Hepatic stellate cell (primary cell): Measurements from ENCODE around the gene CIAO2A.
"Not testable (repeated sequence)": the region's sequence is repeated elsewhere in the genome, so short reads cannot be mapped to it uniquely, and the experiment has no call there.

Experiments
- DNase-seq: peaks from one replicate; pipeline ENCODE4 v3.0.0; 2011; ENCODE audit warnings: low spot score

CIAO2A gene

DNA sequence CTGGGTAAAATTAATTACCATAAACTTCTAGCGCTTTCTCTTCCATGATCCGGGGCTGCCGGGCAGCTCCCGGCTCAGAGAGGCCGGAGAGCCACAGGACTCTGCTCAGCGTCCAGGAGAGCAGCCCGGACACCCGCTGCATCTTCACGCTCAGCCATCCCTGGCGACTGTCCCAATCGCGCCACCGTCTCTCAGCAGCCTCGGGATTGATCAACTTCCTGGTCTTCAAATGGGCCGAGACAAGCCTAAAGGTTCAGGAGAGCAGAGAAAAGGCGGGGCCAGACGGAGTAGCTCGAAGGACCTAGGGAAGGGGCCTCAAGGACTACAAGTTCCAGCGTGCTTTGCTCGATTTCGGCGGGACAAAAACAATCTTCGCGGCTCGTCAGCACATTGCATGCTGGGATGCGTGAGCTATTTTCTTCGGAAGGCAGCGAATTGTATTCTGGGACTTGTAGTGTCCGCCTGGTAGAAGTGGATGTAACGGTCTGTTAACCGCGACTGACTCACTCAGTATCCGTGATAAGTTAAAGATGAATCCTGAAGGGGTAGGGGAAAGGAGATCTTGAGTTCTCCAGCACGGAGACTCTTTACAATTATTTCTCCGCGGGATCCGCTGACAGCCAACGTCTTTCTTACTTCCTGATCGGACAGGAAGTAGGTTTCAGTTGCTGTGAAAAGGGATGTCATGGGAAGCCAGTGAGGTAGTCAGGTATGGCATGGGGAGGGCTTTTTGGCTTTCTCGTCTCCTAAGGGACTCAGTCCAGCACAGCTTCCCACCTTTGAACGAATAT lies at the start of gene CIAO2A:
TSS of gene CIAO2A (minus strand) at position 212 of the 791 bp plus-strand sequence. CDS start at position 142, 70 bp downstream.
- DNase-seq, result peak; percentile 85

GRCh38 chr15:64143276-64143675 lies 49.6 kb upstream of the CIAO2A start:
- DNase-seq, result no peak

GRCh38 chr15:64141798-64142512 lies 48.3 kb upstream of the CIAO2A start:
- DNase-seq, result no peak

GRCh38 chr15:64138331-64138941 lies 44.8 kb upstream of the CIAO2A start:
- DNase-seq, result no peak

DNA sequence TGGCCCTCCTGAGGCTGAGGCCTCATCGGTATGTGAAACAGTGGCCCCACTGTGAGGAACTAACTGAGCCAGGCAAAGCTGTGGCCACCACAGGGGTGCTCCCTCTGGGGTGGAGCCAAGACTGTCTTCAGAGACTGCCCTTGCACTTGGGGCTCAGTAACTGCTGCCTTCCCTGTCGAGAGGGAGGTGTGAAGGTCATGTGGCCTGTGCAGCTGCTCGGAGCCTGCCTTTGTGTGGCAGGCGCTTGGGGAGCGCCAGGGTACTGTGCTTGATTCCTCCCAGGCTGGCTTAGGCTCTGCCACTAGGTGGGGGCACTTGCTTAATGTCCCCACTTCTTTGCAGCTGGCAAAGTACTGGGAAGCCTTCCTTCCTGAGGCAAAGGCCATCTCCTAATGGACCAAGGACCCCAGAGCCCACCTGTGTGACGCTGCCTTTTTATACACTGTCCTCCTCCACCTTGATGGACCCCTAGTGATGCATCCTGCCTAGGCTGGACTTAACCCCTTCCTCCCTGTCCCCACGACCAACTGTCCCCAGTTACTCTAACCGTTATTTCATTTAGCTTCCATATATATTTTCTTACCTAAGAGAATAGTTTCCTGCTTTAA lies 43.7 kb upstream of the CIAO2A start:
- no peak for DNase-seq

DNA sequence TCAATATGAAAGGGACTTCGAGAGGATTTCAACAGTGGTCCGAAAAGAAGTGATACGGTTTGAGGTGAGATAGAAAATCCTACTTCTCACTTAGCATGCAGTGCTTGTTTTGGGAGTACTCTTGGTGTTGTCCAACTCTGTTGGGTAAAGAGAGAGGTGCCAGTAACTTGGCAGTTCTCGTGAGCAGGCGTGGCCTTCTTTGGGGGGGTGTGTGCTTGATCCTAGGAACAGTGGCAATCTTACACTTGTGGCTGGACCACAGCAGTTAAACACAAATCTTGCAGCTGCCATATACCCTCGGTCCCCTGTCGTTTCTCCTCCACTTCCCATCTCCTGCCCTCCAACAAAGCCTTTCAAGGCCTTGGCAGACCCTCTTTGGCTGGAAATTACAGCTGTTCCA lies 42.7 kb upstream of the CIAO2A start:
- DNase-seq, result no peak

DNA sequence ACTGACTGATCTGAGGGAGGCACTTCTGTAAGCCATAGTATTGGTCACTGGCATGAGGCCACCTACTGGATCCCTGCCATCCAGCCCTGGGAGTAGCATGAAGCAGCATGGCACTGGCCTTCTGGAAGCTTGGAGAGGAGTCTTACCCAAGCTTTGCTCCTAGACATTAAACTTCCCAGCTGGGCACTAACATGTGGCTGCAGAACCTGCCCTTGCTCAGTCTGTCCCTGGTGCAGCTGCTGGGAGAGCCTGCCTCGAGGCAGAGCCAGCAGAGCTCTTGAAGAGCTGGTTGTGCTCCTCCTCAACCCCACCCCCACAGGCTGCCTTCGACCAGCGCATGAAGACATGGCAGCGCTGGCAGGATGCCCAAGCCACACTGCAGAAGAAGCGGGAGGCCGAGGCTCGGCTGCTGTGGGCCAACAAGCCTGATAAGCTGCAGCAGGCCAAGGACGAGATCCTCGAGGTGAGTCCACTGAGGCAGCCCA lies 40.7 kb upstream of the CIAO2A start:
- DNase-seq, result no peak

DNA sequence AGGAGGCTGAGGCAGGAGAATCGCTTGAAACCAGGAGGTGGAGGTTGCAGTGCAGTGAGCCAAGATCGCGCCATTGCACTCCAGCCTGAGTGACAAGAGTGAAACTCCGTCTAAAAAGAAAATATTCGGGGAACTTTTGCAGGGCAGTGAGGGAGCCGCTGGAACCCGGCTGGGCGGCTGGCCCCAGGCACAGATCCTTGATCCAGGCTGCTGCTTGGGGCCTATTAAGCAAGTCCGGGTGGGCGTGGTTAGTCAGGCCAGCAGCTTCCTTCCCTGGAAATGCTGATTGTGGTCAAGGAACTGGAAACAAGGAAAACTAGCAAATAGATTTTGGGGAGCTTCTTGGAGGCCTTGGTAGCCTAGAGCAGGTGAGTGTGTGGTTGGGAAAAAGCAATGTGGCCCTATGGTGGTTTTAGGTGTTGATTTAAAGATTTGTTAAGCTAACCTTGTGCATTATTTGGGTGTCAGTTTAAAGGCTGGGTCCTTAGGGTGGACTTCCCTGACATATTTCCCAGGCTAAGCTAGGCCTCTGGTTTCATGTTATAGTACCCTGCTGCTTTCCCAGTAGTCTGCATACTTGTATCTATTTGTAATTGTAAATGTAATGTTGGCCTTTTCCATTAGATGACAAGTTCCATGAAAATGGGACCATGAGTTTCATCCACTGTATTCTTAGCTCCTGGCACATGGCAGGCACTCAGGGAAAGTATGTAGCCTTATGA lies 40.1 kb upstream of the CIAO2A start:
- no peak for DNase-seq

- DNase-seq, result no peak
These were observed 38.6 kb upstream of the CIAO2A start for GRCh38 chr15:64132217-64132616.

GRCh38 chr15:64131547-64131946 lies 37.9 kb upstream of the CIAO2A start:
- no peak for DNase-seq

GRCh38 chr15:64130159-64130558 lies 36.5 kb upstream of the CIAO2A start:
- DNase-seq, result no peak

DNA sequence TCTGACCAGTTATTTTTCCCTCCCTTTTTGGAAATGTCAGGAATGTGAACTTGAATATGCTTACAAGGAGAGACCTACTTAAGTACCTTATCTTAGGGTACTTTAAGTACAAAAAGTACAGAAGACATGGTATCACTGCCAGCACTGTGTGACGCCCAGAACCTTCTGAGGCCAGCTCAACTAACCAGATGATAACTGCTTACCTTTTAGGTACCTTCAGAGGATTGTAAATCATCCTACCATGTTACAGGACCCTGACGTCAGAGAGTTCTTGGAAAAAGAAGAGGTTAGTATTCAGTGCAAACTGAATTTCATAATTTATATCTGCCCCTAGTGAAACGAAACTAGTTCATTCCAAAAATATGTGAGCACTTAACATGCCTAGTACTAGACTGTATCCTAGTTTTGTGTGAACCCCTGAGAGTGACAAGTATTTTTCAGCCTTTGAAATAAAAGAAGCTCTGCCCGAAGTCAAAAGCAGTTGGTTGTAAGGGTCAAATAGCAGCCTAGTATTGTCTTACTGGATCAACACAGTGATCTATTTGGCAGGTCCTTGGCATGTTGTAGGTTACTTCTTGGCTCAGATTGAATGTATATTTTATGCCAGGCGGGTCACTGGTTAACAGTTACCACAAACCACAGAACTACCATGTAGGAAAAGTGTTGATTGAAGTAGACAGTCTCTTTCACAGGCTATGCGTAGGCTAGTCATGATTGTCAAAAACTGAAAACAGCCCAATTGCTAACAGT lies 34.1 kb upstream of the CIAO2A start:
- no peak for DNase-seq

DNA sequence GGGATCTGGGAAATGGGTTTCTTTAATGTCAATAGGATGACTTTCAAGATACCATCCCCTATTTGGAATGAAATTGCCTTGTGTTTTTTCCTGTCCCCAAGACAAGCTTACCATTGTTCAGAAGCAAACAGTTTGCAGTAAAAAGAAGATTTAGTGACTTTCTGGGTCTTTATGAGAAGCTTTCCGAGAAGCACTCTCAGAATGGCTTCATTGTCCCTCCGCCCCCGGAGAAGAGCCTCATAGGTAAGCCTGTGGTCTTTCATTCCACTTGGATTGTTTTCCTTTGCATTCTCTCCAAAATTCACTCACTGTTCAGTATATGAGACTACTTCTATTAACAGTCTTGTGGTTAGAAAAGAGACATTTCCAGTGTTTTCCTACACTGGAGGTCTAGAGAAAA lies 32.3 kb upstream of the CIAO2A start:
- no peak for DNase-seq

DNA sequence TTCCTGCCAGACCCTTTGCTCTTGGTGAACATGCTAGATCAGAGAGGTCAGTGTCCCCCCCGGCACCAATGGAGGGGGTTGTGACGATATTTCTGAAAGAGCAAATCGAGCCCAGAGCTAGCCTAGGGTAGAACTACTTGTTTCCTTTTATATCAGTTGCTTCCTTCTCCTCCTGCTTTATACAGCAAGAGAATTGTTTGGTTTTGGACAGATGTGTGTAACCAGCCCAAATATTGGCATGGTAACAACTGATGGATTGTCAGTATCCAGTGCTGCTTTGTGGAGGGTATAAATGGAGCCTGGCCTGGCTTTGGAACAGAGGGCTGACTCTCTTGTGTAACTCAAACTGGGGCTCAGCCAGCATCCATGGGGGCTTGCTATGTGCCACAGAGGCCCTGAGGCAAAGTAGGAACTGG lies 29.3 kb upstream of the CIAO2A start:
- DNase-seq, result no peak

DNA sequence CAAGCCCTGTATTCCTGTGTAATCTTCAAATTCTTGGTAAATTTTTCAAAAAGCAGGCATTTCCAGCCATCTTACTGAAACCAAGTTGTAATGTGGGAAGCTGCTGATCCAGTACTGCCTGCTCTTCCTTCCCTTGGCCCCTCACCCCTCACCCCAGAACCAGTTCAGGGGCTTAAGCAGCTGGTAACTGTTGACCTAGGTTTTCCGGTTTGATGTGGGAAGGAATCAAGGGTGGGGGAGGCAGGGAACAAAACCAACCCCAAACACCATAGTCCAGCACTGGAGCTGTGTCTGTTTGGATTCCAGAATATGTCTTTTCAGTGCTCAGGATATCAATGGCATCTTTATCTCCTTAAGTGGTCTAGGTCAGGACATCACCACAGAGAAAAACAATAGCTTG lies 28.8 kb upstream of the CIAO2A start:
- no peak for DNase-seq

- DNase-seq, result no peak
These were observed 28.0 kb upstream of the CIAO2A start for GRCh38 chr15:64121614-64122013.

- DNase-seq, result not testable (repeated sequence)
These were observed 26.7 kb upstream of the CIAO2A start for GRCh38 chr15:64120322-64120721.

GRCh38 chr15:64117759-64118487 lies 24.3 kb upstream of the CIAO2A start:
- DNase-seq, result no peak

DNA sequence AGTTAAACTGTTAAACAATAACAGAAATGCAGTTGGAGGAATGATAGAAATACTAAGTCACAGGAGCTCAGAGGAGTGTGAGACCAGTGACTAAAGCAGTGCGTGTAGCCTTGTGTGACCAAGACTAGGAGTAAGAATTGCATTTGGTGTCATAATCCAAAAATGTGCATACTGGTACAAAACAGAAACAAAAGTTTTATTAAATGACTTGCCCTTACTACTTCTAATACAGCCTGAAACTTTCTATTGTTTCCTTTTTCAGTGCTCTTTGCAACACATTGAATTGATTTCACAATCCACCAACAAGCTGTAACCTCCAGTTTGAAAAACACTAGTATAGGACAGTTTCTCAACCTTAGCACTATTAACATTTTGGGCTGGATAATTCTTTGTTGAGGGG lies 19.3 kb upstream of the CIAO2A start:
- no peak for DNase-seq

DNA sequence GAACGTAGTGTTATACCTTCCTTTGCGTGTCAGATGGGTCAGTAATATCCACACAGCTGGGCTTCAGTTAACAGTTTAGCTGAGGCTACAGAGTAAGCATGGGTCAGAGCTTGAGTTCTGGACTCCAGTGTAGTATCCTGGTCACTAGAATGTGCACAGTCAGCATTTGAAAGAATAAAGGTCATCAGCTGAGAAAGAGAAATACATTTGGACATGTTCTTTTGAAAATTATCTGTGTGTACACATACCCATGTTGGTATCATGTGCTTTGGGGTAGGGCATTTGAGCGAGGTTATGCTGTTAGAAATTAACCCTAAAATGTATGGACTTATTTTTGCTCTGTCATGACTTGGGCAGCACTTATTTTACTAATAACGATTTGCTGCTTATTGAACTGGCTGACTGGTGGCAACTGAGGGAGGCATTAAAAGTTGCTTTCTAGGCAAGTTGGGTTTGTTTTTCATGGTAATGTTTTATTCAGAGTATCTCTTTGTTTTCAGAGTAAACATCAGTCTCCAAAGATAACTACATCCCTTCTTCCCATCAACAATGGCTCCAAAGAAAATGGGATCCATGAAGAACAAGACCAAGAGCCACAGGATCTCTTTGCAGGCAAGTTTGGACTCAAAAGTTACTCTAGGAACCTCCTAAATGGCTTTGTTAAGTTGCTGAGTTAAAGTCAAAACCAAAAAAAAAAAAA lies 18.6 kb upstream of the CIAO2A start:
- no peak for DNase-seq
